ENCODE results near the gene RPRD1B. TPM values are rescaled to one million over a fixed set of nuclear protein-coding genes. Genes with fewer than 3 reads are reported as not detected.

The RPRD1B gene
- total RNA-seq, 1 experiment from 2014 or later, result 42.6 TPM

GRCh38 chr20:37991908-37992307, 41.6 kb upstream of the RPRD1B start:
- Mint-ChIP-seq H3K27ac (ENCODE audit: low read depth, unreplicated experiment) (peak overlapping the region; percentile 83), H3K9me3 (ENCODE audit: unreplicated experiment) (no peaks in the 10 kb centered on the region), H3K4me1 (ENCODE audit: insufficient read depth, unreplicated experiment) (peaks cover 76% of the 10 kb centered on the region), H3K4me3 (ENCODE audit: unreplicated experiment) (no peak overlapping the region), H3K36me3 (ENCODE audit: insufficient read depth, unreplicated experiment) (peaks cover 35% of the 10 kb centered on the region), H3K27me3 (ENCODE audit: insufficient read depth, unreplicated experiment) (no peaks in the 10 kb centered on the region)
- POLR2A ChIA-PET, result interaction anchor here (0.7 to 6.7 kb wide), 7 partner anchors 33 to 757 kb away, joined by 3 to 67 read pairs (median 5); partner anchors contain the start of genes ACTR5, CTNNBL1, RPRD1B and TTI1
- DNase-seq (ENCODE audit: unreplicated experiment), result no peak
- no TSS peak for BruUV-seq (replicated peaks)
- intact Hi-C loops (cut with micrococcal nuclease), result loop anchor here (2.0 to 5.0 kb wide), 2 partner anchors 40 to 427 kb away; partner anchors contain the start of genes RPRD1B and TTI1
- CTCF ChIA-PET, result interaction anchor here (0.7 to 3.9 kb wide), 13 partner anchors 8 to 756 kb away, joined by 3 to 25 read pairs (median 4); partner anchors contain the start of gene VSTM2L
- TF ChIP-seq, protein P1, sequence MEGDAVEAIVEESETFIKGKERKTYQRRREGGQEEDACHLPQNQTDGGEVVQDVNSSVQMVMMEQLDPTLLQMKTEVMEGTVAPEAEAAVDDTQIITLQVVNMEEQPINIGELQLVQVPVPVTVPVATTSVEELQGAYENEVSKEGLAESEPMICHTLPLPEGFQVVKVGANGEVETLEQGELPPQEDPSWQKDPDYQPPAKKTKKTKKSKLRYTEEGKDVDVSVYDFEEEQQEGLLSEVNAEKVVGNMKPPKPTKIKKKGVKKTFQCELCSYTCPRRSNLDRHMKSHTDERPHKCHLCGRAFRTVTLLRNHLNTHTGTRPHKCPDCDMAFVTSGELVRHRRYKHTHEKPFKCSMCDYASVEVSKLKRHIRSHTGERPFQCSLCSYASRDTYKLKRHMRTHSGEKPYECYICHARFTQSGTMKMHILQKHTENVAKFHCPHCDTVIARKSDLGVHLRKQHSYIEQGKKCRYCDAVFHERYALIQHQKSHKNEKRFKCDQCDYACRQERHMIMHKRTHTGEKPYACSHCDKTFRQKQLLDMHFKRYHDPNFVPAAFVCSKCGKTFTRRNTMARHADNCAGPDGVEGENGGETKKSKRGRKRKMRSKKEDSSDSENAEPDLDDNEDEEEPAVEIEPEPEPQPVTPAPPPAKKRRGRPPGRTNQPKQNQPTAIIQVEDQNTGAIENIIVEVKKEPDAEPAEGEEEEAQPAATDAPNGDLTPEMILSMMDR (IDR thresholded peaks at IDR 0.05; ENCODE audit: unreplicated experiment), result no peak

GRCh38 chr20:37992802-37993409, 40.6 kb upstream of the RPRD1B start:
- TF ChIP-seq, protein P1 (IDR thresholded peaks at IDR 0.05; ENCODE audit: unreplicated experiment), result peak; percentile 79
- H3K27ac Mint-ChIP-seq (ENCODE audit: low read depth, unreplicated experiment), result peak overlapping the region; percentile 83
- no peaks in the 10 kb centered on the region for H3K27me3 Mint-ChIP-seq (ENCODE audit: insufficient read depth, unreplicated experiment)
- ChIA-PET CTCF (interaction anchor here (0.6 to 3.9 kb wide), 20 partner anchors 9 to 801 kb away, joined by 3 to 25 read pairs (median 4); partner anchors contain the start of gene VSTM2L), POLR2A (interaction anchor here (0.7 to 6.7 kb wide), 10 partner anchors 12 to 428 kb away, joined by 3 to 67 read pairs (median 4); partner anchors contain the start of genes RPRD1B and TTI1)
- H3K4me1 Mint-ChIP-seq (ENCODE audit: insufficient read depth, unreplicated experiment), result peaks cover 66% of the 10 kb centered on the region
- DNase-seq (ENCODE audit: unreplicated experiment), result peak; percentile 86
- peaks cover 36% of the 10 kb centered on the region for H3K36me3 Mint-ChIP-seq (ENCODE audit: insufficient read depth, unreplicated experiment)
- intact Hi-C loops (cut with micrococcal nuclease), result loop anchor here (1.0 to 5.0 kb wide), 3 partner anchors 39 to 428 kb away; partner anchors contain the start of genes RPRD1B and TTI1
- BruUV-seq (replicated peaks), result no TSS peak
- H3K4me3 Mint-ChIP-seq (ENCODE audit: unreplicated experiment), result no peak overlapping the region
- H3K9me3 Mint-ChIP-seq (ENCODE audit: unreplicated experiment), result no peaks in the 10 kb centered on the region

DNA sequence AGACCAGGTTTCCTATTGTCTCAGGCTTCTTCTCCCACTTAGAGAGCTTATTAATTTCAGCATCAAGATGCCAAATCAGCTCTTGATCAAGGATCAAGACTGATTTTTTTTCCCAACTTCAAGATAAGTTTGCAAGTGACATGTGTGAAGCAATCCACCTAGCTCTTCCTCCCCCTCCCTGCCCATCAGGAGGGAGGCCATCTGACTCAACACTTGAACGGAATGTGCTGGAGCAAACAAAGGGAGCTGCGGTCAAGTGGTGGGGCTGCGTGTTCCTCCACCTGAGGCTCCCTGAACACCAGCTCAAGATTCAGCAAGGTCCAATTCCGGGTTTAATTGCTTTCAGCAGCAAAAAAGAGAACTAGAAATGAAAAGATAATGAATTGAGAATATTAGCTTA, 39.0 kb upstream of the RPRD1B start:
- no TSS peak for BruUV-seq (replicated peaks)
- H3K4me3 Mint-ChIP-seq (ENCODE audit: unreplicated experiment), result peak overlapping the region; percentile 57

More for the DNA sequence above, 39.0 kb upstream of the RPRD1B start:
- H3K36me3 Mint-ChIP-seq (ENCODE audit: insufficient read depth, unreplicated experiment), result peaks cover 37% of the 10 kb centered on the region
- POLR2A ChIA-PET, result interaction anchor here (0.5 to 6.7 kb wide), 28 partner anchors 8 to 687 kb away, joined by 3 to 67 read pairs (median 4); partner anchors contain the start of genes CTNNBL1, RPRD1B, TTI1 and VSTM2L
- intact Hi-C loops (cut with micrococcal nuclease), result loop anchor here (5.0 kb wide), 1 partner anchor 38 kb away; the partner anchor contains the start of genes RPRD1B and TTI1
- TF ChIP-seq, protein P1 (IDR thresholded peaks at IDR 0.05; ENCODE audit: unreplicated experiment), result no peak
- peaks cover 52% of the 10 kb centered on the region for H3K4me1 Mint-ChIP-seq (ENCODE audit: insufficient read depth, unreplicated experiment)
- DNase-seq (ENCODE audit: unreplicated experiment), result peak; percentile 92
- no peaks in the 10 kb centered on the region for H3K27me3 Mint-ChIP-seq (ENCODE audit: insufficient read depth, unreplicated experiment)
- H3K27ac Mint-ChIP-seq (ENCODE audit: low read depth, unreplicated experiment), result peak overlapping the region; percentile 52
- no peaks in the 10 kb centered on the region for H3K9me3 Mint-ChIP-seq (ENCODE audit: unreplicated experiment)
- CTCF ChIA-PET, result interaction anchor here (0.6 to 3.9 kb wide), 17 partner anchors 10 to 445 kb away, joined by 3 to 35 read pairs (median 4); partner anchors contain the start of gene VSTM2L

Measured in MCF 10A (cell line).